A673 (cell line): ENCODE data around the gene NSD2.

Source experiments
- EZH2 ChIP-seq: fragments of 200-600 bp; sonication (generic); IDR thresholded peaks from 2 replicates; pipeline ENCODE4 v1.6.1; 2017; ENCODE audit warnings: borderline replicate concordance, low read depth, mild to moderate bottlenecking, mixed read lengths, antibody characterized with exemption, low read length; ENCODE audit not compliant: poor library complexity, severe bottlenecking
- TF ChIP-seq, protein P1 (sequence below): fragments of 300-800, 200-600 bp; sonication (generic); conservative IDR thresholded peaks from 2 replicates; pipeline ENCODE4 v1.5.1; 2017; ENCODE audit warnings: low read depth, mild to moderate bottlenecking, antibody characterized with exemption, low read length, moderate library complexity, mixed read lengths

DNA sequence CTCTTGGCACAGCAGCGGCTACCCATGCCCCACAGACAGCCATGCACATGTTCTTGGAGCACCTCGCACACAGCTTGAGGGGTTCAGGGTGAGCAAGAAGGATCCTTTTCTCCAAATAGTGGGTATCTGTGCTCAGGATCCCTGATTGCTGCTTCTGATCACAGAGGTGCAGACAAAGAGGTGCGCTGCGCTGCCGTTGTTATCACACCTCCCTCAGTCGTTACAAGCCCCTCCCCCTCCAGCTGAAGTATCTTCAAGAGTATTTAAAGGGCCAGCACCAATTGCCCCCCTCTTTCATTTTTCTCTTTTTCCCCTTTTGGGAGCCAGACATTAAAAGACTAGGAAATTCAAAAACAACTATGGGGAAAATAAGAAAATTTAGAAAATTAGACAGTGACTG is 93.2 kb downstream of the NSD2 start:
- TF ChIP-seq, protein P1, sequence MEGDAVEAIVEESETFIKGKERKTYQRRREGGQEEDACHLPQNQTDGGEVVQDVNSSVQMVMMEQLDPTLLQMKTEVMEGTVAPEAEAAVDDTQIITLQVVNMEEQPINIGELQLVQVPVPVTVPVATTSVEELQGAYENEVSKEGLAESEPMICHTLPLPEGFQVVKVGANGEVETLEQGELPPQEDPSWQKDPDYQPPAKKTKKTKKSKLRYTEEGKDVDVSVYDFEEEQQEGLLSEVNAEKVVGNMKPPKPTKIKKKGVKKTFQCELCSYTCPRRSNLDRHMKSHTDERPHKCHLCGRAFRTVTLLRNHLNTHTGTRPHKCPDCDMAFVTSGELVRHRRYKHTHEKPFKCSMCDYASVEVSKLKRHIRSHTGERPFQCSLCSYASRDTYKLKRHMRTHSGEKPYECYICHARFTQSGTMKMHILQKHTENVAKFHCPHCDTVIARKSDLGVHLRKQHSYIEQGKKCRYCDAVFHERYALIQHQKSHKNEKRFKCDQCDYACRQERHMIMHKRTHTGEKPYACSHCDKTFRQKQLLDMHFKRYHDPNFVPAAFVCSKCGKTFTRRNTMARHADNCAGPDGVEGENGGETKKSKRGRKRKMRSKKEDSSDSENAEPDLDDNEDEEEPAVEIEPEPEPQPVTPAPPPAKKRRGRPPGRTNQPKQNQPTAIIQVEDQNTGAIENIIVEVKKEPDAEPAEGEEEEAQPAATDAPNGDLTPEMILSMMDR, result no peak
- TF ChIP-seq EZH2, result no peak
